ENCODE results near the gene FHAD1.

The FHAD1 gene

DNA sequence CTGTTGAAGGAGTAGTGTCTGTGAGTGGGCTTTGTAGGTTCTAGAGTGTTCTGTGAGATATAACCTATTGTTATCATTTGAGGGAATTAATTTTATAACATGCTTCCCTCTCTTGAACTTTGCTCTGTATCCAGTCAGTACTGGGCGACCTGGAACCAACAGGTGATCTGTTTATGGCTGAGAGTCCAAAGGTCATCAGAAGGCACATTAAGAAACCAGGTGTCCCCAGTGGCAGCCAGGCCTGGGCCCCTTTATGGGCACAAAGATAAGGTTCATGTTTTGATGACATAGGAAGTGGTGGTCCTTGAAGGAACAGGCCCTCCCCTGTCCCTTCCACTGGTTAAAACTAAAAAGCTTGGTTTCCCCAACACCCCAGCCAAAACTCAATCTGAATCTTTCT is 61.1 kb downstream of the FHAD1 start:
- H3K27me3 ChIP-seq (replicated peaks): no peaks in the 10 kb centered on the region
- in situ Hi-C loops (cut with HindIII; ENCODE audit: low pct_ligation_motif_present, low sequenced_read_pairs): no loop called here
- no peak for DNase-seq
- TF ChIP-seq, protein P1, sequence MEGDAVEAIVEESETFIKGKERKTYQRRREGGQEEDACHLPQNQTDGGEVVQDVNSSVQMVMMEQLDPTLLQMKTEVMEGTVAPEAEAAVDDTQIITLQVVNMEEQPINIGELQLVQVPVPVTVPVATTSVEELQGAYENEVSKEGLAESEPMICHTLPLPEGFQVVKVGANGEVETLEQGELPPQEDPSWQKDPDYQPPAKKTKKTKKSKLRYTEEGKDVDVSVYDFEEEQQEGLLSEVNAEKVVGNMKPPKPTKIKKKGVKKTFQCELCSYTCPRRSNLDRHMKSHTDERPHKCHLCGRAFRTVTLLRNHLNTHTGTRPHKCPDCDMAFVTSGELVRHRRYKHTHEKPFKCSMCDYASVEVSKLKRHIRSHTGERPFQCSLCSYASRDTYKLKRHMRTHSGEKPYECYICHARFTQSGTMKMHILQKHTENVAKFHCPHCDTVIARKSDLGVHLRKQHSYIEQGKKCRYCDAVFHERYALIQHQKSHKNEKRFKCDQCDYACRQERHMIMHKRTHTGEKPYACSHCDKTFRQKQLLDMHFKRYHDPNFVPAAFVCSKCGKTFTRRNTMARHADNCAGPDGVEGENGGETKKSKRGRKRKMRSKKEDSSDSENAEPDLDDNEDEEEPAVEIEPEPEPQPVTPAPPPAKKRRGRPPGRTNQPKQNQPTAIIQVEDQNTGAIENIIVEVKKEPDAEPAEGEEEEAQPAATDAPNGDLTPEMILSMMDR (IDR thresholded peaks at IDR 0.05; ENCODE audit: low read depth, low read length, missing control alignments): no peak
- H3K27ac ChIP-seq: no peak overlapping the region
- no peak overlapping the region for H3K4me3 ChIP-seq (ENCODE audit: low read depth, low read length)
- no peaks in the 10 kb centered on the region for H3K36me3 ChIP-seq (replicated peaks)

DNA sequence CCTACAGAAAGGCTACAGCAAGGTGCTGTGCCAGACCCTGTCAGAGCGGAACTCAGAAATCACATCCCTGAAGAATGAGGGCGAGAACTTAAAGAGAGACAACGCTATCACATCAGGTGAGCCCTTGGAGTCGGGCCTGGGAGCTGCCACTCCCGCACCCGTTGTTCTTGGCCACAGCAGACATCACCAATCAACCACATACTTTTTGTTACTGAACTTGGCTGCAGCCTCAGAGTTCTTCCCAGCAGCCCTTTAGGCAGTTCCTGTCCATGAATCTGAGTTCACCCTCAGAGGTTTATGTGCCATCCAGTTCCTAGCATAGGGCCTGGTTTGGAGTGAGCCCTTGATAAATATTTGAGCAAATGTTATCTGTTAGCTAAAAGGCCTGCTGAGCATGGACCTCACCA is 61.6 kb downstream of the FHAD1 start:
- DNase-seq: no peak
- Histone ChIP-seq H3K4me3 (ENCODE audit: low read depth, low read length) (no peak overlapping the region), H3K27ac (no peak overlapping the region), H3K36me3 (replicated peaks) (no peaks in the 10 kb centered on the region), H3K27me3 (replicated peaks) (no peaks in the 10 kb centered on the region)
- TF ChIP-seq, protein P1 (IDR thresholded peaks at IDR 0.05; ENCODE audit: low read depth, low read length, missing control alignments): no peak
- in situ Hi-C loops (cut with HindIII; ENCODE audit: low pct_ligation_motif_present, low sequenced_read_pairs): no loop called here

DNA sequence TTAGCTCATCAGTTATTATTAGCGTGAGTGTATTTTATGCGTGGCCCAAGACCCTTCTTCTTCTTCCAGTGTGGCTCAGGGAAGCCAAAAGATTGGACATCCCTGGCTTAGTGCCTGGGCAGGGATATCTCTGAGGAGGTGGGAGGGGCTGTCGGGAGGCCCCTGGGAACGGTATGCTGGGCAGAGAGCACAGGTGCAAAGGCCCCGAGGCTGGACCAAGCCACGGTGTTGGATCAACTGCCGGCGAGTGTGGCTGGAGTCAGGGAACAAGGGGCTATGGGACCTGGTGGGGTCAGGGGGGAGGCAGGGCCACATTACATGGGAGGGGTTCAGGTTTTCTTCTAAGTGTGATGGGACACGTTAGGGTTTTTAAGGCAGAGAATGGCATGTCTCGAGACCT is 62.7 kb downstream of the FHAD1 start:
- in situ Hi-C loops (cut with HindIII; ENCODE audit: low pct_ligation_motif_present, low sequenced_read_pairs): no loop called here
- Histone ChIP-seq H3K27ac (no peak overlapping the region), H3K27me3 (replicated peaks) (no peaks in the 10 kb centered on the region), H3K36me3 (replicated peaks) (no peaks in the 10 kb centered on the region), H3K4me3 (ENCODE audit: low read depth, low read length) (no peak overlapping the region)
- no peak for DNase-seq
- TF ChIP-seq, protein P1 (IDR thresholded peaks at IDR 0.05; ENCODE audit: low read depth, low read length, missing control alignments): no peak

DNA sequence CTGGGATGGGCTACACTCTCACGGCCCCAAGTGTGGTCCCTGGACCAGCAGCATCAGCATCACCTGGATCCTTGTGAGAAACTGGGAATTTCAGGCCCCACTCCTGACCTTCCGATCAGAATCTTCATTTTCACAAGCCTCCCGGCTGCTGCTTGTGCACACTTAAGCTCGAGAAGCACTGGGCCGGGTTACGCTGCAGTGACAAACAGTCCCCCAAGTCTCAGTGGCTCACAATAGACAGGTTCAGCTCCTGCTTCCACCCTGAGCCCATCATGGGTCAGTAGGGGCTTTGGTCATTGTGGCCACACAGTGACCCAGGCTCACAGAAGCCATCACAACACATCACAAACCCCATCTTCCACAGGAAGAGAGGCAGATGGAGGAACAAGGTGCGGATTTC is 63.5 kb downstream of the FHAD1 start:
- H3K27me3 ChIP-seq (replicated peaks): no peaks in the 10 kb centered on the region
- in situ Hi-C loops (cut with HindIII; ENCODE audit: low pct_ligation_motif_present, low sequenced_read_pairs): no loop called here

GRCh38 chr1:15311122-15311822 is 64.2 kb downstream of the FHAD1 start:
- H3K36me3 ChIP-seq (replicated peaks): no peaks in the 10 kb centered on the region
- in situ Hi-C loops (cut with HindIII; ENCODE audit: low pct_ligation_motif_present, low sequenced_read_pairs): no loop called here
- TF ChIP-seq, protein P1 (IDR thresholded peaks at IDR 0.05; ENCODE audit: low read depth, low read length, missing control alignments): no peak
- no peak for DNase-seq
- no peaks in the 10 kb centered on the region for H3K27me3 ChIP-seq (replicated peaks)
- H3K4me3 ChIP-seq (ENCODE audit: low read depth, low read length): no peak overlapping the region
- H3K27ac ChIP-seq: no peak overlapping the region

More for the DNA sequence above, 63.5 kb downstream of the FHAD1 start:
- DNase-seq: no peak
- Histone ChIP-seq H3K27ac (no peak overlapping the region), H3K36me3 (replicated peaks) (no peaks in the 10 kb centered on the region), H3K4me3 (ENCODE audit: low read depth, low read length) (no peak overlapping the region)
- TF ChIP-seq, protein P1 (IDR thresholded peaks at IDR 0.05; ENCODE audit: low read depth, low read length, missing control alignments): no peak

- TF ChIP-seq, protein P1 (IDR thresholded peaks at IDR 0.05; ENCODE audit: low read depth, low read length, missing control alignments): no peak
- in situ Hi-C loops (cut with HindIII; ENCODE audit: low pct_ligation_motif_present, low sequenced_read_pairs): no loop called here
- Histone ChIP-seq H3K27ac (no peak overlapping the region), H3K27me3 (replicated peaks) (no peaks in the 10 kb centered on the region), H3K36me3 (replicated peaks) (no peaks in the 10 kb centered on the region), H3K4me3 (ENCODE audit: low read depth, low read length) (no peak overlapping the region)
- peak; percentile 23 for DNase-seq
These were observed 64.9 kb downstream of the FHAD1 start for GRCh38 chr1:15311880-15312279.
